ENCODE data around the gene SCFD2.
"Not testable (repeated sequence)": the region's sequence is repeated elsewhere in the genome, so short reads cannot be mapped to it uniquely, and the experiment has no call there.

The SCFD2 gene

DNA sequence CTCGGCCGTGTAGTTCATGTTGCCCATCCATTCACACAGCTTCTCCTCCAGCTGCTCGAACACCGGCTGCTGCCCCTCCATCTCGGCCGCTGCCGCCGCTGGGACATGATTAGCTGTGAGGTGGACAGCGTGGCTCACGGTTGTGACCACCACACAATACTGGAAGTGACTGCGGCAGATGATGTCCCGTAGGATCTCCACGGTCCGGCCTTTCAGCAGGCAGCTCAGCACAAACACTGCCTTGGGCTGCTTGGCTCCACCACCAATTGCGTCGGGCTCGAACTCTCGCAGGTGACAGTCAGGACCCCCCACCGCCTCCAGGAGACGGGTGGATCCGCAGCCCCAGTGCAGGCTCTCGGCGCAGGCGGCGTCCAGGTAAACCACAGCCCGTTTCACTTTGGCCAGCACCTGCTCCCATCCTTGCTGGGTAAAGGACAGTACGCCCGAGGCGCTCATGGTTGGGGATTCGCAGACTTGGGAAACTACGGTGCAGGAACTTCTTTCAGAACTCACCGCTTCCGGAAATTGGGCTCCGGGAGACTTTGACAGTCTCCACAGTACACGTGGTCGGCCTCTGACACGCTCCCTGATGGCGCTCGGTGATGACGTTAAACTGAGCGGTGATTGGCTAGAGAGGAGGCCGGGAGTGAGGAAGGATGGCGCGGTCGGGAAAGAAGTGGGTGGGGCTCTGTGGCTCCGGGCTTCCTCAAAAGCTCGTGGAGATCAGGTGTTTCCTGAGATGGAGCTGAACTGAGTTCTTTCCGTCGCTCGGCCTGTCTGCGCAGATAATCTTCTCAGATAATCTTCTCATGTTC, at the start of gene SCFD2:
SCFD2 (minus strand) TSS at position 576 of the 815 bp plus-strand sequence.
- TF ChIP-seq, protein P1, sequence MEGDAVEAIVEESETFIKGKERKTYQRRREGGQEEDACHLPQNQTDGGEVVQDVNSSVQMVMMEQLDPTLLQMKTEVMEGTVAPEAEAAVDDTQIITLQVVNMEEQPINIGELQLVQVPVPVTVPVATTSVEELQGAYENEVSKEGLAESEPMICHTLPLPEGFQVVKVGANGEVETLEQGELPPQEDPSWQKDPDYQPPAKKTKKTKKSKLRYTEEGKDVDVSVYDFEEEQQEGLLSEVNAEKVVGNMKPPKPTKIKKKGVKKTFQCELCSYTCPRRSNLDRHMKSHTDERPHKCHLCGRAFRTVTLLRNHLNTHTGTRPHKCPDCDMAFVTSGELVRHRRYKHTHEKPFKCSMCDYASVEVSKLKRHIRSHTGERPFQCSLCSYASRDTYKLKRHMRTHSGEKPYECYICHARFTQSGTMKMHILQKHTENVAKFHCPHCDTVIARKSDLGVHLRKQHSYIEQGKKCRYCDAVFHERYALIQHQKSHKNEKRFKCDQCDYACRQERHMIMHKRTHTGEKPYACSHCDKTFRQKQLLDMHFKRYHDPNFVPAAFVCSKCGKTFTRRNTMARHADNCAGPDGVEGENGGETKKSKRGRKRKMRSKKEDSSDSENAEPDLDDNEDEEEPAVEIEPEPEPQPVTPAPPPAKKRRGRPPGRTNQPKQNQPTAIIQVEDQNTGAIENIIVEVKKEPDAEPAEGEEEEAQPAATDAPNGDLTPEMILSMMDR (IDR thresholded peaks at IDR 0.05; ENCODE audit: low read length, missing control alignments), result no peak
- DNase-seq (ENCODE audit: low read depth), result peak; percentile 98
- H3K4me3 ChIP-seq (replicated peaks; ENCODE audit: low read depth, low read length), result peak within 1 kb of the TSS; percentile 97

DNA sequence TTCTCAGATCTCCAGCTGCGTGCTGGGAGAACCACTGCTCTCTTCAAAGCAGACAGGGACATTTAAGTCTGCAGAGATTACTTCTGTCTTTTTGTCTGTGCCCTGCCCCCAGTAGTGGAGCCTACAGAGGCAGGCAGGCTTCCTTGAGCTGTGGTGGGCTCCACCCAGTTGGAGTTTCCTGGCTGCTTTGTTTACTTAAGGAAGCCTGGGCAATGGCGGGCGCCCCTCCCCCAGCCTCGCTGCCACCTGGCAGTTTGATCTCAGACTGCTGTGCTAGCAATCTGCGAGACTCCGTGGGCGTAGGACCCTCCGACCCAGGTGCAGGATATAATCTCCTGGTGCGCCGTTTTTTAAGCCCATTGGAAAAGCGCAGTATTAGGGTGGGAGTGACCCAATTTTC, 43.6 kb upstream of the SCFD2 start:
- DNase-seq (ENCODE audit: low read depth), result not testable (repeated sequence)

DNA sequence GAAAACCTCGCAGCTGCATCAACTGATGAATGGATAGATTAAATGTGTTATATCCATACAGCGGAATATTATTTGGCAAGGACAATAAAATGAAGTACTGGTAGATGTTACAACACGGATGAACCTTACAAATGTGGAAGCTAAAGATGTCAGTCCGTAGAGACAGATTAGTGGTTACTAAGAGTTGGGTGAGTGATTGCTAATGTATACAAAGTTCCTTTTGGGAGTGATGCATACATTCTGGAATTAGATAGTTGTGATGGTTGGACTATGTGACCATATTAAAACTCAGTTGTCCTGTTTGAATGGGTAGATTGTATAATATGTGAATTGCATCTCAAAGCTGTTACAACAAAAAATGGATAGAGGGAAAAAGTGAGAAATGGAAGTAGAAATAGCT, 14.4 kb upstream of the SCFD2 start:
- TF ChIP-seq, protein P1 (IDR thresholded peaks at IDR 0.05; ENCODE audit: low read length, missing control alignments), result no peak
- H3K4me3 ChIP-seq (replicated peaks; ENCODE audit: low read depth, low read length), result no peak overlapping the region
- no peak for DNase-seq (ENCODE audit: low read depth)

More for the DNA sequence above, 43.6 kb upstream of the SCFD2 start:
- H3K4me3 ChIP-seq (replicated peaks; ENCODE audit: low read depth, low read length), result not testable (repeated sequence)

DNA sequence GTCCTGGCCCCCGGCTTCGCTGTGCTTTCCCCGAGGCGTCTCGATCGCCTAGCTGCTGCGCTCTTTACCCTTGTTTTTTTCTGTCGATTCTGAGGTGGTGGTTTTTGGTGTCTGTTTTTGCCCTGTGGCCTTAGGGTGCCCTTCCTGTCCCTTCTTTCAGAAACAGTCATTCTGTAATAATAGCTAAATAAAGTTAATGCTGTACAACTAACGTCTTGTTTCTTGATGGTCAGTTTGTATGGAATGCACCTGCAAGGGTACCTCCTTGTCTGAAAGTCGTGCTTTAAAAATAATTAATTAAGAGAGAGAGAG, 12.3 kb upstream of the SCFD2 start:
- H3K4me3 ChIP-seq (replicated peaks; ENCODE audit: low read depth, low read length), result peak overlapping the region; percentile 85
- no peak for DNase-seq (ENCODE audit: low read depth)
- TF ChIP-seq, protein P1 (IDR thresholded peaks at IDR 0.05; ENCODE audit: low read length, missing control alignments), result no peak

DNA sequence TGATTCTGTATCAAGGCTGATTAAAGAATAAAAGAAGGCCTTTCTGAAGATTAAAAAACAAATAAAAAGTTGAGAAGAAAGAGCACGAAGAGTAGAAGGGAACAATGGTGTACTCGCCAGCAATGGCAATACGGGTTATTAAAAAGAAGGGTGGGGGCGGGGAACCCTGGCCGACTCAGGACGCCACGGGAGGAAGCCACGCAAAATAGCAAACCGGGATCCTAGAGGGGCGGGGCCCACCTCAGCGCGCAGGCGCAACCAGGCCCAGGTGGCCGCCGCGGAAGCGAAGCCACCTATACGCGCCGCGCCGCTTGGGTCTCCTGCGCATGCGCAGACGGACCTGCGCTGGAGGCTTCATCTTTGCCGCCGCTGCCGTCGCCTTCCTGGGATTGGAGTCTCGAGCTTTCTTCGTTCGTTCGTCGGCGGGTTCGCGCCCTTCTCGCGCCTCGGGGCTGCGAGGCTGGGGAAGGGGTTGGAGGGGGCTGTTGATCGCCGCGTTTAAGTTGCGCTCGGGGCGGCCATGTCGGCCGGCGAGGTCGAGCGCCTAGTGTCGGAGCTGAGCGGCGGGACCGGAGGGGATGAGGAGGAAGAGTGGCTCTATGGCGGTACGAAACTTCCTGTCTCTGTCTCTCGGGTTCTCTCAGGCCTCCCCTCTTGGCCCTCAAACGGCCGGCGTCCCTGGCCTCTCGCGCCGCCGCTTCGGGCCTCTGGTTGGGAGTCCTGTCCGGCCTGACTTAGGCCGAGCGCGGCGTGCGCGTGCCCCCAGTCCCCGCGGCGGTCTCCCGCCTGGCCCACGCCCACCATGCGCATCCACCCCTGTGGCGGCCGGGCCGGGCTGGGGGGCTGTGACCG, 11.7 kb upstream of the SCFD2 start, which contains the start of gene FIP1L1:
FIP1L1 (plus strand) TSS at position 323 of the 852 bp plus-strand sequence; CDS start at position 521, 198 bp downstream.
- peak within 1 kb of the TSS; percentile 85 for H3K4me3 ChIP-seq (replicated peaks; ENCODE audit: low read depth, low read length)
- DNase-seq (ENCODE audit: low read depth), result peak; percentile 94
- TF ChIP-seq, protein P1 (IDR thresholded peaks at IDR 0.05; ENCODE audit: low read length, missing control alignments), result no peak

DNA sequence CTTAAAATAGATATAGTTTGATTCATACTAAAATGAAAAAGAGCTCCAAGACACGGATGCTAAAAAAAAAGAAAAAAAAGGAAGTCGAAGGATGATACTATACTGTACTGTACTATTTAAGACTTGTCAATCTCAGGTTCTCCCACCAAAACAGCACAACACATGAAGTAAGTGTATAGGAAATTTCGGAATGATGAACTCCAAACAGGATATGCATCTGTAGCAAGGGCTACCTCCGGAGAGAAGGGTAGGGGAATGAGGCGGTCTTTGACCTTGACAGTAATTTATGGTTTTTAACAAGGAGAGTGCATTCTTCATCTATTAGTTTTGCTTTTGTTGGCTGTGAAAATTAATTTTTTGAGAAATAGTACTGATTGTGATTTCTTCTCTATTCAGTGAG, 11.0 kb upstream of the SCFD2 start:
- peak overlapping the region; percentile 85 for H3K4me3 ChIP-seq (replicated peaks; ENCODE audit: low read depth, low read length)
- DNase-seq (ENCODE audit: low read depth), result no peak
- TF ChIP-seq, protein P1 (IDR thresholded peaks at IDR 0.05; ENCODE audit: low read length, missing control alignments), result no peak

DNA sequence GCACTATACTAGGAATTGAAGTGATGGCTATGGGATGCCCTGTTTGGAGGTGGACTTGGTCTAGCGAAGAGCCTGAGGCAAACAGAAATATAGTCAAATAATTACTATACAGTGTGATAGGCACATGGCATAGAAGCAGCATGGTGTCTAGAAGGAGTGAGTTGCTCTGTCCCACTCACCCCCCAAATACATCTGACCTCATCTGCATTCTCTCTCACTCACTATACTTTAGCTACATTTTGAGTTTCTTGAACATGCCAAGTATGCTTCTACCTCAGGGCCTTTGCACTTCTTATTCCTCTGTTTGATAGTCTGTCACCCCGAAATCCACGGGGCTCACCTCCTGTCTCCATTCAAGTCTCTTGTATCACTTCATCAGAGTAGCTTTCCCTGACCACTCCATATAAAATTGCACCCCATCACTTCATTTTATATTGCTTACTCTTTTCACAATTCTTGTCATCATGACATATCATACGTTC, 9.0 kb upstream of the SCFD2 start:
- TF ChIP-seq, protein P1 (IDR thresholded peaks at IDR 0.05; ENCODE audit: low read length, missing control alignments), result no peak
- no peak for DNase-seq (ENCODE audit: low read depth)
- no peak overlapping the region for H3K4me3 ChIP-seq (replicated peaks; ENCODE audit: low read depth, low read length)

Data from fibroblast of pulmonary artery (primary cell).